ENCODE results near the gene P2RY14. TPM values are rescaled to one million over a fixed set of nuclear protein-coding genes. Genes with fewer than 3 reads are reported as not detected.

The P2RY14 gene
- polyA plus RNA-seq, 1 donor (not counting 4 experiments of a cell fraction or from before 2014, with no cell fraction given), result not detected

GRCh38 chr3:151314137-151314536, 35.8 kb upstream of the P2RY14 start:
- Histone ChIP-seq H3K27ac (ENCODE audit: control insufficient read depth, insufficient read depth, low read length) (peak overlapping the region; percentile 98), H2AFZ (ENCODE audit: control insufficient read depth, low read length) (no peak overlapping the region), H3K9me3 (ENCODE audit: control insufficient read depth, low read depth, low read length) (no peaks in the 10 kb centered on the region), H3K79me2 (ENCODE audit: control insufficient read depth, insufficient read depth, low read length) (peaks cover 73% of the 10 kb centered on the region), H3K9ac (ENCODE audit: control insufficient read depth, extremely low read depth, insufficient read depth, low read length) (peak overlapping the region; percentile 94), H4K20me1 (ENCODE audit: control insufficient read depth, extremely low read depth, insufficient read depth, low read length) (peaks cover 3% of the 10 kb centered on the region), H3K4me1 (ENCODE audit: control insufficient read depth, extremely low read depth, insufficient read depth, low read length) (peaks cover 55% of the 10 kb centered on the region), H3K27me3 (ENCODE audit: control insufficient read depth, extremely low read depth, insufficient read depth, low read length) (no peaks in the 10 kb centered on the region), H3K9me1 (ENCODE audit: control insufficient read depth, extremely low read depth, insufficient read depth, low read length) (no peaks in the 10 kb centered on the region), H3K4me2 (ENCODE audit: control insufficient read depth, extremely low read depth, insufficient read depth, low read depth, low read length) (peak overlapping the region; percentile 95), H3K36me3 (ENCODE audit: control insufficient read depth in 2 of 2, extremely low read depth in 1 of 2, insufficient read depth in 2 of 2, low read length in 2 of 2) (peaks cover 4 to 22% of the 10 kb centered on the region in 2 experiments), H3K4me3 (ENCODE audit: control insufficient read depth in 2 of 3, extremely low read depth in 1 of 3, insufficient read depth in 2 of 3, low read depth in 1 of 3, low read length in 3 of 3) (peak overlapping the region; percentile 75 to 93 (median 92))
- dilution Hi-C loops (cut with MboI; ENCODE audit: extremely low pct_ligation_motif_present, low sequenced_read_pairs), result no loop called here
- DNase-seq (ENCODE audit: low read depth, low spot score) (no peak), FAIRE-seq (no peak)
- TF ChIP-seq CTCF (optimal IDR thresholded peaks at IDR 0.05 in 1 of 3, IDR thresholded peaks at IDR 0.05 in 1 of 3, conservative IDR thresholded peaks at IDR 0.05 in 1 of 3; ENCODE audit: extremely low read depth in 1 of 3, insufficient read depth in 2 of 3, low read length in 3 of 3), result no peak
- TF ChIP-seq EZH2 (IDR thresholded peaks at IDR 0.05; ENCODE audit: low read length), result no peak

GRCh38 chr3:151312972-151313371, 34.6 kb upstream of the P2RY14 start:
- peaks cover 56% of the 10 kb centered on the region for H3K4me1 ChIP-seq (ENCODE audit: control insufficient read depth, extremely low read depth, insufficient read depth, low read length)
- H3K27ac ChIP-seq (ENCODE audit: control insufficient read depth, insufficient read depth, low read length), result no peak overlapping the region
- peaks cover 84% of the 10 kb centered on the region for H3K79me2 ChIP-seq (ENCODE audit: control insufficient read depth, insufficient read depth, low read length)
- peaks cover 3% of the 10 kb centered on the region for H4K20me1 ChIP-seq (ENCODE audit: control insufficient read depth, extremely low read depth, insufficient read depth, low read length)
- no peaks in the 10 kb centered on the region for H3K27me3 ChIP-seq (ENCODE audit: control insufficient read depth, extremely low read depth, insufficient read depth, low read length)
- H3K9ac ChIP-seq (ENCODE audit: control insufficient read depth, extremely low read depth, insufficient read depth, low read length), result no peak overlapping the region
- no peak overlapping the region for H2AFZ ChIP-seq (ENCODE audit: control insufficient read depth, low read length)
- TF ChIP-seq EZH2 (IDR thresholded peaks at IDR 0.05; ENCODE audit: low read length) (no peak), CTCF (optimal IDR thresholded peaks at IDR 0.05 in 1 of 3, IDR thresholded peaks at IDR 0.05 in 1 of 3, conservative IDR thresholded peaks at IDR 0.05 in 1 of 3; ENCODE audit: extremely low read depth in 1 of 3, insufficient read depth in 2 of 3, low read length in 3 of 3) (no peak)
- peaks cover 4 to 22% of the 10 kb centered on the region in 2 experiments for H3K36me3 ChIP-seq (ENCODE audit: control insufficient read depth in 2 of 2, extremely low read depth in 1 of 2, insufficient read depth in 2 of 2, low read length in 2 of 2)
- H3K9me3 ChIP-seq (ENCODE audit: control insufficient read depth, low read depth, low read length), result no peaks in the 10 kb centered on the region
- peak overlapping the region in 2 of 3 experiments; percentile 29 to 38 for H3K4me3 ChIP-seq (ENCODE audit: control insufficient read depth in 2 of 3, extremely low read depth in 1 of 3, insufficient read depth in 2 of 3, low read depth in 1 of 3, low read length in 3 of 3)
- FAIRE-seq, result no peak
- H3K4me2 ChIP-seq (ENCODE audit: control insufficient read depth, extremely low read depth, insufficient read depth, low read depth, low read length), result peak overlapping the region; percentile 63
- no peak for DNase-seq (ENCODE audit: low read depth, low spot score)
- H3K9me1 ChIP-seq (ENCODE audit: control insufficient read depth, extremely low read depth, insufficient read depth, low read length), result no peaks in the 10 kb centered on the region
- dilution Hi-C loops (cut with MboI; ENCODE audit: extremely low pct_ligation_motif_present, low sequenced_read_pairs), result no loop called here
